ENCODE results near the gene ADRA2B. TPM values are rescaled to one million over a fixed set of nuclear protein-coding genes. Genes with fewer than 3 reads are reported as not detected.

Gene ADRA2B
- total RNA-seq, 4 donors from 2014 or later, result 0.93 to 3.6 (median 1.2) TPM

DNA sequence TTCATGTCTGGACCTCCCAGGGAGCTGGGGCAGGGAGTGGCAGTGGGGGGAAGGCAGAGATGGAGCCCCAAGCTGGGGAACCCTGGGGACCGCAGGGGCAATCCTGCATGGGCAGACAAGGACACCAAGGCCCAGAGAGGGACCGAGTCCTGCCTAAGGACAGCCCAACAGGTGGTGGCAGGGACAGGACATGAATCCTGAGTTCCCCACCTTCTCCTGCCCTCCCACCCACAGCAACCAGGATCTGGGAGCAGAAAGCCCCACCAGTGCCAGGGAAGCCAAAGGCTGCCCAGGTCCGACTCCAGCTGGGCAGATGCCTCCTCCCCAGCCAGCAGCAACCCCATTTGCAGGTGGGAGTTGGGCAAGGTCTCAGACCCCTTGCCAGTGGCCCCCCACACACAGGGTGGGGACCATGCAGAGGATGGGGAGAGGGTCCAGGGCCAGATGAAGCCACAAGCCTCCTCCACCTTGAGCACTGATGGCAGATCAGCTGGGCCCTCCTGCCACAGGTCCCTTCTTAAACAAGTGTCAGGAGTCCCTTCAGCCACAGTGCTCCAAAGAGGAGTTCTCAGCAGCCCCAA lies 6.3 kb downstream of the ADRA2B start:
- Histone ChIP-seq H3K27me3 (peaks cover 3% of the 10 kb centered on the region), H3K36me3 (no peaks in the 10 kb centered on the region), H3K4me3 (no peak overlapping the region), H3K27ac (no peak overlapping the region), H3K4me1 (no peaks in the 10 kb centered on the region), H3K9me3 (peaks cover 4% of the 10 kb centered on the region)
- TF ChIP-seq POLR2AphosphoS5 (IDR thresholded peaks at IDR 0.05), result no peak
- TF ChIP-seq EP300 (IDR thresholded peaks at IDR 0.05), result no peak
- TF ChIP-seq, protein P1, sequence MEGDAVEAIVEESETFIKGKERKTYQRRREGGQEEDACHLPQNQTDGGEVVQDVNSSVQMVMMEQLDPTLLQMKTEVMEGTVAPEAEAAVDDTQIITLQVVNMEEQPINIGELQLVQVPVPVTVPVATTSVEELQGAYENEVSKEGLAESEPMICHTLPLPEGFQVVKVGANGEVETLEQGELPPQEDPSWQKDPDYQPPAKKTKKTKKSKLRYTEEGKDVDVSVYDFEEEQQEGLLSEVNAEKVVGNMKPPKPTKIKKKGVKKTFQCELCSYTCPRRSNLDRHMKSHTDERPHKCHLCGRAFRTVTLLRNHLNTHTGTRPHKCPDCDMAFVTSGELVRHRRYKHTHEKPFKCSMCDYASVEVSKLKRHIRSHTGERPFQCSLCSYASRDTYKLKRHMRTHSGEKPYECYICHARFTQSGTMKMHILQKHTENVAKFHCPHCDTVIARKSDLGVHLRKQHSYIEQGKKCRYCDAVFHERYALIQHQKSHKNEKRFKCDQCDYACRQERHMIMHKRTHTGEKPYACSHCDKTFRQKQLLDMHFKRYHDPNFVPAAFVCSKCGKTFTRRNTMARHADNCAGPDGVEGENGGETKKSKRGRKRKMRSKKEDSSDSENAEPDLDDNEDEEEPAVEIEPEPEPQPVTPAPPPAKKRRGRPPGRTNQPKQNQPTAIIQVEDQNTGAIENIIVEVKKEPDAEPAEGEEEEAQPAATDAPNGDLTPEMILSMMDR (IDR thresholded peaks at IDR 0.05), result no peak
- TF ChIP-seq POLR2A (IDR thresholded peaks at IDR 0.05), result no peak
- WGBS, result 86% methylated on average over 3 of the region's 3 CpGs
- DNase-seq (ENCODE audit: low spot score in 2 of 2), result peak in 1 of 2 donors; percentile 38

DNA sequence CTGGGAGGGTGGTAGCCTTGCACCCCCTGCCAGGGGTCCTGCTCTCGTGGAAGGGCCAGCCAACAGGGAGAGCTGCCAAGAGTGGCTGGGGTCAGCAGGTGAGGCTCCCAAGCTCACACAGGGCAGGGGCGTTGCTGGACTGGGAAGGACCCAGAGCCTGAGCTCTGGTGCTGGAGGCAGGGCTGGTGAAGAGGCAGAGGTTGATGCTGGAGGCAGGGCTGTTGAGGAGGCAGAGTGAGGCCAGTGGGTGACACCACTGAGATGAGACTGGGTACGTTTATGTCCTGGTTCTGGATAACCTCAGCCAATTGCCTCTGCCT lies 7.0 kb downstream of the ADRA2B start:
- TF ChIP-seq POLR2A (IDR thresholded peaks at IDR 0.05) (no peak), POLR2AphosphoS5 (IDR thresholded peaks at IDR 0.05) (no peak), EP300 (IDR thresholded peaks at IDR 0.05) (no peak)
- TF ChIP-seq, protein P1 (IDR thresholded peaks at IDR 0.05), result no peak
- 59% methylated on average over 3 of the region's 3 CpGs for WGBS
- peaks cover 3% of the 10 kb centered on the region for H3K27me3 ChIP-seq
- DNase-seq (ENCODE audit: low spot score in 2 of 2), result peak in 1 of 2 donors; percentile 50
- no peak overlapping the region for H3K27ac ChIP-seq
- no peaks in the 10 kb centered on the region for H3K36me3 ChIP-seq
- no peak overlapping the region for H3K4me3 ChIP-seq
- peaks cover 7% of the 10 kb centered on the region for H3K9me3 ChIP-seq
- H3K4me1 ChIP-seq, result no peaks in the 10 kb centered on the region

DNA sequence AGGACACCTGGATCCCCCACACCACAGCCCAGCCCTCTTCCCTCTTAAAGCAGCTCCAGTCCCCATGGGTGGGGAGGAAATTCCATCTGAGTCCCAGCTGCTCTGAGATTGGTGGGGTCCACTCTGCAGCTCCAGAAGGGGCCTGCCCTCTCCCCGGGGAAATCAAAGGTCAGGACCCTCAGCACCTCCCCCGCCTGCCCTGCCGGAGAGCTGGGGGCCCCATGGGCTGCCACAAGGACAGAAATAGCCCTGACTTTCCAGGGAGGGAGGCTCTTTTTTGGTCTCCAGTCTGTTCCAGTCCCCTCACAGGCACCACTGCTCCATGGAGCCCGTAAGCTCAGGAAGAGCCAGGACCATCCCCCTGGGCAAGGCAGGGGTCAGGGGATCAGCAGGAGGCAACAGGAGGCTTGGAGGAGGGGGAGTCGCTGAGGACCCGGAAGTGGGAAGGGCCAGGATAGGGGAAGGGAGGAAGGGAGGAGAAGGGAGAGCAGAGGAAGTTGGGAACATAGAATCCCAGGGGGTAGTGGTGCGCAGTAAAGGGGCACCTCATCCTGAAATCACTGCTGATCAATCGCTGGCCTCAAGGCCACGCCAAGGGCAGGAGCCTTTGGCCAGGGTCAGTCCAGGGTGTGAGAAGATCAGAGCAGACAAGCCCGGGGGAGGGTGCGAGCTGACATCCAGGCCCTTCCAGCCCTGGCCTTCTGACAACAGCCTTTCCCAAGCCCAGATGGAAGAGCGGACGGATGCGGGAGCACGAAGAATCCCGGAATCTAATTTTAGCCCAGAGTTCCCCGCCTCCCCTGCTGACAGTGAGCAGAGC lies 7.6 kb downstream of the ADRA2B start:
- DNase-seq (ENCODE audit: low spot score in 2 of 2), result peak in 1 of 2 donors; percentile 35
- Histone ChIP-seq H3K27ac (no peak overlapping the region), H3K9me3 (peaks cover 7% of the 10 kb centered on the region), H3K4me3 (no peak overlapping the region), H3K36me3 (no peaks in the 10 kb centered on the region), H3K4me1 (no peaks in the 10 kb centered on the region), H3K27me3 (peaks cover 3% of the 10 kb centered on the region)
- 59% methylated on average over 17 of the region's 17 CpGs for WGBS
- no peak for TF ChIP-seq POLR2A (IDR thresholded peaks at IDR 0.05)
- TF ChIP-seq POLR2AphosphoS5 (IDR thresholded peaks at IDR 0.05), result no peak
- TF ChIP-seq, protein P1 (IDR thresholded peaks at IDR 0.05), result no peak
- TF ChIP-seq EP300 (IDR thresholded peaks at IDR 0.05), result no peak

DNA sequence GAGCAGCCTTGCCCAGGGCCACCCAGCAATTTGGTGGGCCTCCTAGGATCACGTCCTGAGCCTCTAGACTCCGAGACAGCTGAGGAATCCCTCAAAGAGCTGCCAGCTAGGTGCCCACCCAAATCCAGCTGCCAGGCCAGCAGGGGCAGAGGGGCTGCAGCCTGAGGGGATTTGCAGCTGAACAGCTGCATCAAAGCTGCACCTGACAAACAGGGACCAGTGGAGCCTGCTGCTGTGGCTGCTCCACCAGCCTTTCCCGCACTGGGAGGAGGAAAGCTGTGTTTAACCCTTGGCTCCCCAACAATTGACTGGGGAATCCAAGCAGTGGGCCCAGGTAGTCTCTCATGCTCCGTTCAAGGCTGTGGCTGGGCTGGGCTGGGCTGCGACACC lies 8.2 kb downstream of the ADRA2B start:
- peak in 1 of 2 donors; percentile 27 for DNase-seq (ENCODE audit: low spot score in 2 of 2)
- peaks cover 3% of the 10 kb centered on the region for H3K27me3 ChIP-seq
- H3K4me1 ChIP-seq, result no peaks in the 10 kb centered on the region
- peaks cover 7% of the 10 kb centered on the region for H3K9me3 ChIP-seq
- WGBS, result 66% methylated on average over 3 of the region's 5 CpGs
- TF ChIP-seq POLR2A (IDR thresholded peaks at IDR 0.05) (no peak), POLR2AphosphoS5 (IDR thresholded peaks at IDR 0.05) (no peak)
- TF ChIP-seq, protein P1 (IDR thresholded peaks at IDR 0.05), result no peak
- no peak overlapping the region for H3K27ac ChIP-seq
- H3K4me3 ChIP-seq, result no peak overlapping the region
- H3K36me3 ChIP-seq, result no peaks in the 10 kb centered on the region

DNA sequence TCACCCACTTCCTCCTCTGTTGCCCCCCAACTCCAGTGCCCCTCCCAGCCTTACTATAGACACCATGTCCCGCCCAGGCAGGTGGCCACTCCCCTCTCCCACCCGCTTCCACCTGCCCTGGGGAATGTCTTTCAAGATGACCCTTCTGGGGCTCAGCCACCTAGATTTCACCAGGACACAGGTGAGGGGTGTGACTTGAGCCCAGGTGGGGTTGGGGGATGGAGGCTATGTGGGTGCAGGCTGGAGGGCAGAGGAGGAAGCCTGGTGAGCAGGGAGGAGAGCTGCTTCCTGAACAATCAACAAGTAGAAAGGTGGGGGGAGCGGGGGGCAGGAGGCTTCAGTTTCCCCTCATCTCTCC lies 8.7 kb downstream of the ADRA2B start:
- H3K4me1 ChIP-seq, result no peaks in the 10 kb centered on the region

More for the DNA sequence above, 8.7 kb downstream of the ADRA2B start:
- Histone ChIP-seq H3K27ac (no peak overlapping the region), H3K27me3 (peaks cover 3% of the 10 kb centered on the region), H3K9me3 (peaks cover 7% of the 10 kb centered on the region), H3K36me3 (no peaks in the 10 kb centered on the region), H3K4me3 (no peak overlapping the region)
- 86% methylated on average over 3 of the region's 3 CpGs for WGBS
- TF ChIP-seq, protein P1 (IDR thresholded peaks at IDR 0.05), result no peak
- DNase-seq (ENCODE audit: low spot score in 2 of 2), result no peak
